ENCODE measurements around the gene CEP57L1. TPM values are rescaled to one million over a fixed set of nuclear protein-coding genes. Genes with fewer than 3 reads are reported as not detected.

CEP57L1 gene
- total and polyA plus RNA-seq, 9 of the 15 experiments (the other 6 are each of a cell fraction or from before 2014, with no cell fraction given), result 39.4 to 88.6 (median 61.8) TPM

- peak; percentile 50; the same call in 1 of the 2 replicates for TF ChIP-seq NFE2 (IDR thresholded peaks at IDR 0.05; ENCODE audit: low read depth)
- no peak for TF ChIP-seq RERE (CRISPR knock-in tag; IDR thresholded peaks at IDR 0.05; ENCODE audit: borderline replicate concordance)
- no peak for TF ChIP-seq NR2F6 (CRISPR knock-in tag; IDR thresholded peaks at IDR 0.05)
- TF ChIP-seq ETV6 (IDR thresholded peaks at IDR 0.05; ENCODE audit: borderline replicate concordance in 1 of 2, low read depth in 2 of 2, low read length in 1 of 2), result no peak
- no peak for TF ChIP-seq ETV6 (CRISPR knock-in tag; IDR thresholded peaks at IDR 0.05; ENCODE audit: borderline replicate concordance)
- peak in 1 of 2 experiments; percentile 13; a peak in 1 of 4 replicates for TF ChIP-seq MNT (conservative IDR thresholded peaks at IDR 0.05)
- no peak for TF ChIP-seq RBM17 (IDR thresholded peaks at IDR 0.05; ENCODE audit: borderline replicate concordance, low read depth, low read length)
- no peak for TF ChIP-seq ZNF551 (CRISPR knock-in tag; IDR thresholded peaks at IDR 0.05)
- TF ChIP-seq ZNF644 (tag; IDR thresholded peaks at IDR 0.05; ENCODE audit: low read depth), result no peak
- TF ChIP-seq PHF20 (IDR thresholded peaks at IDR 0.05; ENCODE audit: partially characterized antibody), result no peak
- no peak for TF ChIP-seq DACH1 (IDR thresholded peaks at IDR 0.05; ENCODE audit: partially characterized antibody)
- TF ChIP-seq RAD21 (CRISPR knock-in tag; conservative IDR thresholded peaks at IDR 0.05 in 1 of 2, IDR thresholded peaks at IDR 0.05 in 1 of 2), result peak; percentile 97 to 98
- no peak for TF ChIP-seq KDM2B (CRISPR knock-in tag; IDR thresholded peaks at IDR 0.05)
- TF ChIP-seq SREBF2 (CRISPR knock-in tag; IDR thresholded peaks at IDR 0.05), result no peak
- no peak for TF ChIP-seq ILK (tag; IDR thresholded peaks at IDR 0.05; ENCODE audit: borderline replicate concordance, low read depth)
- no peak for TF ChIP-seq TSHZ1 (CRISPR knock-in tag; IDR thresholded peaks at IDR 0.05)
- no peak for TF ChIP-seq HNRNPK (IDR thresholded peaks at IDR 0.05; ENCODE audit: low read depth, low read length, poor library complexity, severe bottlenecking)
Observed at GRCh38 chr6:109187399-109188114, 92.2 kb downstream of the CEP57L1 start (continued).
